Activated T-cell treated with anti-CD3 and anti-CD28 coated beads, Interleukin-2, amount 50 U/mL, for 48 hours (primary cell): ENCODE results near the gene SPTY2D1.
"Not testable (repeated sequence)": the region's sequence is repeated elsewhere in the genome, so short reads cannot be mapped to it uniquely, and the experiment has no call there.

Source experiments
- DNase-seq, 2 experiments: peaks; one replicate each; pipeline ENCODE4 v3.0.0-alpha.2; 2020

The SPTY2D1 gene

GRCh38 chr11:18618342-18619025, 15.7 kb downstream of the SPTY2D1 start:
- DNase-seq, result no peak

GRCh38 chr11:18617688-18618341, 16.3 kb downstream of the SPTY2D1 start:
- no peak for DNase-seq

GRCh38 chr11:18615628-18616392, 18.3 kb downstream of the SPTY2D1 start:
- no peak for DNase-seq

GRCh38 chr11:18614667-18615066, 19.5 kb downstream of the SPTY2D1 start:
- no peak for DNase-seq

- no peak for DNase-seq
Measured at GRCh38 chr11:18612394-18612793, 21.7 kb downstream of the SPTY2D1 start.

- DNase-seq, result no peak
Measured at GRCh38 chr11:18611196-18611595, 22.9 kb downstream of the SPTY2D1 start.

- DNase-seq, result no peak
Measured at GRCh38 chr11:18608376-18608775, 25.8 kb downstream of the SPTY2D1 start.

- DNase-seq, result no peak
Measured at GRCh38 chr11:18600915-18601569, 33.1 kb downstream of the SPTY2D1 start.

GRCh38 chr11:18599739-18600230, 34.4 kb downstream of the SPTY2D1 start, which contains the start of gene MISFA:
MISFA (plus strand) TSS chr11:18599789; CDS start chr11:18599929, 140 bp downstream.
- DNase-seq, result no peak

GRCh38 chr11:18594999-18595749, 39.0 kb downstream of the SPTY2D1 start:
- no peak for DNase-seq

GRCh38 chr11:18594088-18594487, 40.1 kb downstream of the SPTY2D1 start:
- DNase-seq, result not testable (repeated sequence)

GRCh38 chr11:18590571-18590970, 43.6 kb downstream of the SPTY2D1 start:
- DNase-seq, result no peak

GRCh38 chr11:18588297-18589252, 45.6 kb downstream of the SPTY2D1 start, which contains the start of gene UEVLD:
UEVLD (minus strand) TSS chr11:18588734; CDS start chr11:18588654, 80 bp downstream.
- DNase-seq, result peak; percentile 82 to 85

- DNase-seq, result no peak
Measured at GRCh38 chr11:18581825-18582224, 52.3 kb downstream of the SPTY2D1 start.

- DNase-seq, result no peak
Measured at GRCh38 chr11:18580113-18580766, 53.9 kb downstream of the SPTY2D1 start.

GRCh38 chr11:18578975-18579598, 55.1 kb downstream of the SPTY2D1 start:
- DNase-seq, result no peak

- no peak for DNase-seq
Measured at GRCh38 chr11:18575361-18575760, 58.8 kb downstream of the SPTY2D1 start.

- DNase-seq, result no peak
Measured at GRCh38 chr11:18567081-18567480, 67.1 kb downstream of the SPTY2D1 start.

- no peak for DNase-seq
Measured at GRCh38 chr11:18566406-18566805, 67.7 kb downstream of the SPTY2D1 start.

- DNase-seq, result no peak
Measured at GRCh38 chr11:18564149-18564548, 70.0 kb downstream of the SPTY2D1 start.
